Measurements from ENCODE around the gene ZFAND3. TPM values are rescaled to one million over a fixed set of nuclear protein-coding genes. Genes with fewer than 3 reads are reported as not detected.

The ZFAND3 gene
- polyA plus RNA-seq, 3 donors from 2014 or later = 3.1 to 10.2 (median 3.9) TPM

- peaks cover 3 to 14% (median 11%) of the 10 kb centered on the region in 3 donors for H3K27me3 Mint-ChIP-seq (ENCODE audit: low read depth in 3 of 3)
- peaks cover 0 to 5% (median 0%) of the 10 kb centered on the region in 3 donors for H3K36me3 Mint-ChIP-seq
- no peak overlapping the region for H3K4me3 Mint-ChIP-seq
- H3K4me1 Mint-ChIP-seq = peaks cover 0 to 6% of the 10 kb centered on the region in 2 donors
- peak overlapping the region in 2 of 6 donors; percentile 49 to 69 for H3K27ac Mint-ChIP-seq
- no peaks in the 10 kb centered on the region for H3K9me3 Mint-ChIP-seq
- DNase-seq = no peak
Measured at GRCh38 chr6:38174315-38174714, 354.8 kb downstream of the ZFAND3 start.

GRCh38 chr6:38174806-38175495, 355.4 kb downstream of the ZFAND3 start:
- Mint-ChIP-seq H3K9me3 (no peaks in the 10 kb centered on the region), H3K27me3 (ENCODE audit: low read depth in 3 of 3) (peaks cover 3 to 12% (median 9%) of the 10 kb centered on the region in 3 donors), H3K27ac (peak overlapping the region in 1 of 6 donors; percentile 35), H3K36me3 (peaks cover 0 to 5% (median 0%) of the 10 kb centered on the region in 3 donors), H3K4me1 (peaks cover 0 to 6% of the 10 kb centered on the region in 2 donors), H3K4me3 (no peak overlapping the region)
- DNase-seq = no peak

GRCh38 chr6:38175786-38176185, 356.3 kb downstream of the ZFAND3 start:
- Mint-ChIP-seq H3K9me3 (no peaks in the 10 kb centered on the region), H3K36me3 (peaks cover 0 to 5% (median 0%) of the 10 kb centered on the region in 3 donors), H3K27me3 (ENCODE audit: low read depth in 3 of 3) (peaks cover 3 to 15% (median 9%) of the 10 kb centered on the region in 3 donors), H3K4me3 (no peak overlapping the region), H3K27ac (peak overlapping the region in 2 of 6 donors; percentile 35 to 42), H3K4me1 (peaks cover 0 to 6% of the 10 kb centered on the region in 2 donors)
- no peak for DNase-seq

- no peak overlapping the region for H3K4me3 Mint-ChIP-seq
Measured at GRCh38 chr6:38176797-38177751, 357.5 kb downstream of the ZFAND3 start.

GRCh38 chr6:38177882-38178583, 358.5 kb downstream of the ZFAND3 start:
- H3K27ac Mint-ChIP-seq = peak overlapping the region in 1 of 6 donors; percentile 38
- no peaks in the 10 kb centered on the region for H3K9me3 Mint-ChIP-seq
- no peak for DNase-seq

More at GRCh38 chr6:38176797-38177751, 357.5 kb downstream of the ZFAND3 start:
- Mint-ChIP-seq H3K27ac (no peak overlapping the region), H3K27me3 (ENCODE audit: low read depth in 3 of 3) (peaks cover 3 to 15% (median 3%) of the 10 kb centered on the region in 3 donors), H3K9me3 (no peaks in the 10 kb centered on the region), H3K4me1 (peaks cover 0 to 6% of the 10 kb centered on the region in 2 donors), H3K36me3 (peaks cover 0 to 3% (median 0%) of the 10 kb centered on the region in 3 donors)
- no peak for DNase-seq

GRCh38 chr6:38178584-38178886, 359.0 kb downstream of the ZFAND3 start:
- peaks cover 0 to 6% of the 10 kb centered on the region in 2 donors for H3K4me1 Mint-ChIP-seq
- H3K27me3 Mint-ChIP-seq (ENCODE audit: low read depth in 3 of 3) = peaks cover 3 to 15% (median 4%) of the 10 kb centered on the region in 3 donors
- peak overlapping the region in 1 of 6 donors; percentile 38 for H3K27ac Mint-ChIP-seq
- no peaks in the 10 kb centered on the region for H3K9me3 Mint-ChIP-seq
- H3K4me3 Mint-ChIP-seq = no peak overlapping the region
- no peak for DNase-seq
- H3K36me3 Mint-ChIP-seq = peaks cover 0 to 1% (median 0%) of the 10 kb centered on the region in 3 donors

More at GRCh38 chr6:38177882-38178583, 358.5 kb downstream of the ZFAND3 start:
- Mint-ChIP-seq H3K27me3 (ENCODE audit: low read depth in 3 of 3) (peaks cover 3 to 15% (median 4%) of the 10 kb centered on the region in 3 donors), H3K4me3 (no peak overlapping the region), H3K36me3 (peaks cover 0 to 3% (median 0%) of the 10 kb centered on the region in 3 donors), H3K4me1 (peaks cover 0 to 6% of the 10 kb centered on the region in 2 donors)

- peaks cover 0 to 6% of the 10 kb centered on the region in 2 donors for H3K4me1 Mint-ChIP-seq
- H3K36me3 Mint-ChIP-seq = no peaks in the 10 kb centered on the region
- no peak for DNase-seq
- H3K9me3 Mint-ChIP-seq = no peaks in the 10 kb centered on the region
- peaks cover 4 to 19% (median 4%) of the 10 kb centered on the region in 3 donors for H3K27me3 Mint-ChIP-seq (ENCODE audit: low read depth in 3 of 3)
- no peak overlapping the region for H3K4me3 Mint-ChIP-seq
- H3K27ac Mint-ChIP-seq = no peak overlapping the region
Measured at GRCh38 chr6:38179300-38179699, 359.8 kb downstream of the ZFAND3 start.

- Mint-ChIP-seq H3K4me1 (peaks cover 0 to 6% of the 10 kb centered on the region in 2 donors), H3K27ac (no peak overlapping the region), H3K9me3 (no peaks in the 10 kb centered on the region), H3K27me3 (ENCODE audit: low read depth in 3 of 3) (peaks cover 4 to 15% (median 7%) of the 10 kb centered on the region in 3 donors), H3K4me3 (no peak overlapping the region), H3K36me3 (no peaks in the 10 kb centered on the region)
- DNase-seq = no peak
Measured at GRCh38 chr6:38179794-38180430, 360.4 kb downstream of the ZFAND3 start.

- Mint-ChIP-seq H3K27ac (no peak overlapping the region), H3K9me3 (no peaks in the 10 kb centered on the region), H3K27me3 (ENCODE audit: low read depth in 3 of 3) (peaks cover 2 to 11% (median 7%) of the 10 kb centered on the region in 3 donors), H3K4me1 (peaks cover 0 to 3% of the 10 kb centered on the region in 2 donors), H3K36me3 (no peaks in the 10 kb centered on the region), H3K4me3 (peak overlapping the region in 1 of 5 donors; percentile 27)
- DNase-seq = no peak
Measured at GRCh38 chr6:38180586-38180985, 361.1 kb downstream of the ZFAND3 start.

GRCh38 chr6:38182426-38182825, 362.9 kb downstream of the ZFAND3 start:
- Mint-ChIP-seq H3K4me3 (no peak overlapping the region), H3K27me3 (ENCODE audit: low read depth in 3 of 3) (peaks cover 4 to 9% (median 9%) of the 10 kb centered on the region in 3 donors), H3K9me3 (no peaks in the 10 kb centered on the region), H3K36me3 (peaks cover 0 to 4% (median 4%) of the 10 kb centered on the region in 3 donors), H3K4me1 (no peaks in the 10 kb centered on the region), H3K27ac (no peak overlapping the region)
- DNase-seq = no peak

- Mint-ChIP-seq H3K4me3 (no peak overlapping the region), H3K36me3 (peaks cover under 1 to 7% (median 4%) of the 10 kb centered on the region in 3 donors), H3K9me3 (no peaks in the 10 kb centered on the region), H3K27me3 (ENCODE audit: low read depth in 3 of 3) (peaks cover 6 to 13% (median 7%) of the 10 kb centered on the region in 3 donors), H3K27ac (no peak overlapping the region), H3K4me1 (no peaks in the 10 kb centered on the region)
- DNase-seq = no peak
Measured at GRCh38 chr6:38183856-38184584, 364.5 kb downstream of the ZFAND3 start.

GRCh38 chr6:38184585-38185080, 365.1 kb downstream of the ZFAND3 start:
- Mint-ChIP-seq H3K4me3 (no peak overlapping the region), H3K36me3 (peaks cover 4 to 7% (median 4%) of the 10 kb centered on the region in 3 donors), H3K27ac (no peak overlapping the region), H3K4me1 (no peaks in the 10 kb centered on the region), H3K27me3 (ENCODE audit: low read depth in 3 of 3) (peaks cover 6 to 13% (median 7%) of the 10 kb centered on the region in 3 donors), H3K9me3 (no peaks in the 10 kb centered on the region)
- DNase-seq = no peak

Data from immature natural killer cell (primary cell).